Rectal smooth muscle tissue (tissue), 1 donor: ENCODE data around the gene NIM1K.

Source experiments
- H3K27ac ChIP-seq: one replicate; pipeline ENCODE4 v1.7.0; 2013; ENCODE audit warnings: low read depth, low read length, inconsistent platforms
- H3K27me3 ChIP-seq: one replicate; pipeline ENCODE4 v1.7.0; 2013; ENCODE audit warnings: low read length; ENCODE audit not compliant: control insufficient read depth, insufficient read depth
- H3K36me3 ChIP-seq: one replicate; pipeline ENCODE4 v1.7.0; 2013; ENCODE audit warnings: low read length; ENCODE audit not compliant: control insufficient read depth, insufficient read depth
- H3K4me1 ChIP-seq: one replicate; pipeline ENCODE4 v1.7.0; 2013; ENCODE audit warnings: low read length; ENCODE audit not compliant: control insufficient read depth, insufficient read depth
- H3K4me3 ChIP-seq: one replicate; pipeline ENCODE4 v1.7.0; 2013; ENCODE audit warnings: low read length
- H3K9ac ChIP-seq: one replicate; pipeline ENCODE4 v1.7.0; 2013; ENCODE audit warnings: low read length

Gene NIM1K

DNA sequence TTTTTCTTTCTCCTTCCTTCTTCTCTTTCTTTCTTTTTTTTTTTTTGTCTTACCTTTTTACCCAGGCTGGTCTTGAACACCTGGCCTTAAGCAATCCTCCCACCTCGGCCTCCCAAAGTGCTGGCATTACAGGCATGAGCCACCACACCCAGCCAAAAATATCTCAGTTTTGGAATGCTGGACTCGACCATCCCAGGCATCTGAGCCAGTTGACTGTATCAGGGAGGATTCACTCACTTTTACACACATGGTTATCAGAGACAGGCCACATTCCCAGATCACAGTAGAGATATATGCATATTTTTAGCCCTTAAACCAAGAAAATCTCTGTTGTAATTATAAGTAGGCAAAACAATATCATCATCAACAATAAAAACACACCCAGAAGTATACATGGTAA is 21.9 kb downstream of the NIM1K start:
- no peaks in the 10 kb centered on the region for H3K27me3 ChIP-seq
- no peak overlapping the region for H3K9ac ChIP-seq
- H3K4me1 ChIP-seq = no peaks in the 10 kb centered on the region
- no peak overlapping the region for H3K27ac ChIP-seq
- H3K36me3 ChIP-seq = no peaks in the 10 kb centered on the region
- no peak overlapping the region for H3K4me3 ChIP-seq

DNA sequence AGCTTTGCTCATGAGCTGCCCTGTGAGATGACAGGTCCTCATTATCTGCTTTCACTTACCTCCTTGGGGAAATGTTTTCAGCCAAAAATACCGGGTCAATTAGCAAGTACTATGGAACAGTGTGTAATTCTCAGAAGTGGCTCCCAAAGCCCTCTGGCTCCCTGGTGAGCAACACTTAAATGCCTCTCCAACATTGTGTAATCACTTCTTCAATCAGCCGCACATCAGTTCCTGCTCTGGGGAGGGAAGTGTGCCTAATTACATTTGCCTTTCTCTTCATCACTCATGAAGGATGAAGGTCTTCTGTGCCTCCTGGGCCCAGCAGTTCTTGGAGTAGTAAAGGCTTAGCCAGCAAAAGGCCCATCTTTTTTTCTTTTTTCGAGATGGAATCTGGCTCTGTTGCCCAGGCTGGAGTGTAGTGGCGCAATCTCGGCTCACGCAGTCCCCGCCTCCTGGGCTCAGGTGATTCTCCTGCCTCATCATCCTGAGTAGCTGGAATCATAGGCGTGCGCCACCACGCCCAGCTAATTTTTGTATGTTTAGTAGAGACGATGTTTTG is 23.1 kb downstream of the NIM1K start:
- Histone ChIP-seq H3K4me1 (no peaks in the 10 kb centered on the region), H3K4me3 (no peak overlapping the region), H3K27ac (no peak overlapping the region), H3K27me3 (no peaks in the 10 kb centered on the region), H3K9ac (no peak overlapping the region), H3K36me3 (no peaks in the 10 kb centered on the region)

DNA sequence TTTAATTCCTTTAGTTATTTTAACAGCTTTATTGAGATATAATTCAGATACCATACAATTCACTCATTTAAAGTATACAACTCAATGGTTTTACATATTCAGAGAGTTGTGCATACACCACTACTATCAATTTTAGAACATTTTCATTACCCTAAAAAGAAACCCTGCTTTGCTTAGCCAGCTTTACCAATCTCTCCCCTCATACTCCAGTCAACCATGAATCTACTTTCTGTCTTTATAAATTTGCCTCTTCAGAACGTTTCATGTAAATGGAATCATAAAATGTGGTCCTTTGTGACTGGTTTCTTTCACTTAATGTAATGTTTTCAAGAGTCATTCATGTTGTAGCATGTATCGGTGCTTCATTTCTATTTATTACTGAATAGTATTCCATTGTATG is 24.9 kb downstream of the NIM1K start:
- Histone ChIP-seq H3K4me3 (no peak overlapping the region), H3K9ac (no peak overlapping the region), H3K4me1 (no peaks in the 10 kb centered on the region), H3K36me3 (no peaks in the 10 kb centered on the region), H3K27me3 (no peaks in the 10 kb centered on the region), H3K27ac (no peak overlapping the region)

DNA sequence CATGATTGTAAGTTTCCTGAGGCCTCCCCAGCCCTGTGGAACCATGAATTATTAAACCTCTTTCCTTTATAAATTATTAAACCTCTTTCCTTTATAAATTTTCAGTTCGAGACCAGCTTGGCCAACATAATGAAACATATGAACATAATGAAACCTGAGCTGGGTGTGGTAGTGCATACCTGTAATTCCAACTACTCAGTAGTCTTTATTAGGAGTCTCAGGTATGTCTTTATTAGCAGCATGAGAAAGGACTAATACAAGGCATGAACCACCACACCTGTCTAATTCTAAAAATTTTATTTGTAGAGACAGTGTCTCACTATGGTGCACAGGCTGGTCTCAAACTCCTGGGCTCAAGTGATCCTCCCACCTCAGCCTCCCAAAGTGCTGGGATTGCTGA is 27.1 kb downstream of the NIM1K start:
- Histone ChIP-seq H3K4me1 (no peaks in the 10 kb centered on the region), H3K4me3 (no peak overlapping the region), H3K27me3 (no peaks in the 10 kb centered on the region), H3K27ac (no peak overlapping the region), H3K9ac (no peak overlapping the region), H3K36me3 (no peaks in the 10 kb centered on the region)

DNA sequence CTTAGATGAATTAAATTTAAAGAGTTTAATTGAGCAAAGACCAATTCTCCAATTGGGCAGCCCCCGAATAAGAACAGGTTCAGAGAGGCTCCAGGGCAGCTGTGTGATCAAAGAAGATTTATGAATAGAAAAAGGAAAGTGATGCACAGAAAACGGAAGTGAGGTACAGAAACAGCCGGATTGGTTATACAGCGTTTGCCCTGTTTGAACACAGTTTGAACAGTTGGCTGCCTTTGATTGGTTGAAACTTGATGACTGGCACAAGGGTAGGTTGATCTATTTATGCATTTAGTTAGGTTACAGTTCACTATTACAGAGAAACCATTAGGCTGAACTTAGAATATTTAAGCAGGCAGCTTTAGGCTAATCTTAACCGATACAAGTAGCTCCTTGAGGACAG is 29.5 kb downstream of the NIM1K start:
- H3K27me3 ChIP-seq = no peaks in the 10 kb centered on the region
- no peak overlapping the region for H3K4me3 ChIP-seq
- no peak overlapping the region for H3K9ac ChIP-seq
- H3K4me1 ChIP-seq = no peaks in the 10 kb centered on the region
- H3K36me3 ChIP-seq = no peaks in the 10 kb centered on the region
- no peak overlapping the region for H3K27ac ChIP-seq

DNA sequence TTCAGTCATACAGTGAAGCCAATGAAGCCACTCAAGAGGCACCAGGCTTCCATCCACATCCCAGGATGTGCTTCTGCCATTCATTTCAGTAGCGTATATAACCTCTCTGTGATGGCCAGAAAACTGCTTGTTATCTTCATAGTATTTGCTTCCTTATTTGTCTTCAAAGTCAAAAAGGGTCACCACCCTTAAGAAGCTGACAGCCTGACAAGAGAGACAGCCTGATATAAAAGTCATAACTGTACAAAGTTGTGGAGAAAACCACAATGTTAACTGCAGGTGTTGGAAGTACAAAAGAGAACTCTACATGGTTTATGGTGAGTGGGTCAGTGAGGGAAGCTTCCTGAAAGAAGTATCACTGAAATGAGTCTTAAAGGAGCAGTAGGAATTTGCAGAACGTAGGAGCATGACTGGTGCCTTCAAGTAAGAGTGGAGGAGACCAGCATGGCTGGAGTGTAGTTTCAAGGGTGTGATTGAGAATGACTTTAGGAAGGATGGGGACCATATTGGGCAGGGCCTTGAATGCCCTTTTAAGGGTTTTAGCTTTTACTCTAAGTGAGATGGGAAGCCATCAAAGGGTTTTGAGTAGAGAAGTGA is 33.7 kb downstream of the NIM1K start:
- Histone ChIP-seq H3K4me1 (no peaks in the 10 kb centered on the region), H3K36me3 (no peaks in the 10 kb centered on the region), H3K27me3 (no peaks in the 10 kb centered on the region), H3K4me3 (no peak overlapping the region), H3K9ac (no peak overlapping the region), H3K27ac (no peak overlapping the region)

DNA sequence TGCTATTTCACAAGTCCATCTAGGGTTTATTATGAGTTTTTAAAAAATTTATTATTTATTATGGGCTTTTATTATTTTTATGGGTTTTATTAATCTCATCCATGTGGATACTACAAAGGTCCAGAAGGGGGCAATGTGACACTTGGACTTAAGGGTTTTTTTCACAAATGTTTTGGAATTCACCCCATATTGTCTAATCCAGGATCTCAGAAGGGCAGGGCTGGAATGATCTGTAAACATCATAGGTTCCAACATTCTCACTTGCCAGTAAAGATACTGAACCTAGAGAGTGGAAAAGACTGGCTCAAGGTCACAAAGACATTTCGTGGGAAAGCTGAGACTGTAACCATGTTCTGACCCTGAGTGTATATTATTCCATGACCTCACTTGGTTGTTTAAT is 35.6 kb downstream of the NIM1K start:
- no peaks in the 10 kb centered on the region for H3K4me1 ChIP-seq
- H3K36me3 ChIP-seq = no peaks in the 10 kb centered on the region
- H3K27me3 ChIP-seq = no peaks in the 10 kb centered on the region
- no peak overlapping the region for H3K4me3 ChIP-seq
- H3K27ac ChIP-seq = no peak overlapping the region
- H3K9ac ChIP-seq = no peak overlapping the region

DNA sequence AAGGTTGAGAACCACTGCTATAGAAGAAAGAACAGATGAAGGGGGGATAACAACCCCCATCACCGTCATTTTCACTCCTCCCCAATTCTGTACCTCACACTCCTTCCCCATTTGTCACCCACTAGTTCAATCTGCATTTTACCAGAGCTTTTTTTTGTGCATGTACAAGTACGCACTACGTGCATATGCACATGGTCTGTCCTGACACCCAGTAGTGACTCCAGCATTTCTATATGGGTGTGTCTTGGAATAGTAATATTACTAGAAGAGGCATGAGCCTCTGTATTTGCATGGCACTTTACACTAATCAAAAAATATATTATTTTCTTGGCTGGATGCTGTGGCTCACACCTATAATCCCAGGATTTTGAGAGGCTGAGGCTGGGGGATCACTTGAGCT is 38.7 kb downstream of the NIM1K start:
- no peaks in the 10 kb centered on the region for H3K27me3 ChIP-seq
- no peaks in the 10 kb centered on the region for H3K36me3 ChIP-seq
- H3K4me3 ChIP-seq = no peak overlapping the region
- H3K4me1 ChIP-seq = no peaks in the 10 kb centered on the region
- H3K9ac ChIP-seq = no peak overlapping the region
- H3K27ac ChIP-seq = no peak overlapping the region

DNA sequence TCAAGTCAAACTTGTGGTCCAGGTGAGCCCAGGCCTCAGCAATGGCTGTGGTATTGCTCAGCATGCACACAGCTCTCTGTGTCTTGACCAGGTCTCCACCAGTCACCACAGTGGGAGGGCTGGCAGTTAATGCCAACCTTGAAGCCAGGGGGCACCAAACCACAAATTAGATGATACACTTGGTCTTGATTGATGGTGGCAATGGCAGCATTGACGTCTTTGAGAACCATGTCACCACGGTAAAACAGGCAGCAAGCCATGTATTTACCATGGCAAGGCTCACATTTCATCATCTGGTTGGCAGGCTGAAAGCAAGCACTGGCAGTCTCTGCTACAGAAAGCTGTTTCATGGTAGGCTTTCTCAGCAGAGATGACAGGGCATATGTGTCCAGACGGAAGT is 40.0 kb downstream of the NIM1K start:
- Histone ChIP-seq H3K4me3 (no peak overlapping the region), H3K9ac (no peak overlapping the region), H3K27me3 (no peaks in the 10 kb centered on the region)

DNA sequence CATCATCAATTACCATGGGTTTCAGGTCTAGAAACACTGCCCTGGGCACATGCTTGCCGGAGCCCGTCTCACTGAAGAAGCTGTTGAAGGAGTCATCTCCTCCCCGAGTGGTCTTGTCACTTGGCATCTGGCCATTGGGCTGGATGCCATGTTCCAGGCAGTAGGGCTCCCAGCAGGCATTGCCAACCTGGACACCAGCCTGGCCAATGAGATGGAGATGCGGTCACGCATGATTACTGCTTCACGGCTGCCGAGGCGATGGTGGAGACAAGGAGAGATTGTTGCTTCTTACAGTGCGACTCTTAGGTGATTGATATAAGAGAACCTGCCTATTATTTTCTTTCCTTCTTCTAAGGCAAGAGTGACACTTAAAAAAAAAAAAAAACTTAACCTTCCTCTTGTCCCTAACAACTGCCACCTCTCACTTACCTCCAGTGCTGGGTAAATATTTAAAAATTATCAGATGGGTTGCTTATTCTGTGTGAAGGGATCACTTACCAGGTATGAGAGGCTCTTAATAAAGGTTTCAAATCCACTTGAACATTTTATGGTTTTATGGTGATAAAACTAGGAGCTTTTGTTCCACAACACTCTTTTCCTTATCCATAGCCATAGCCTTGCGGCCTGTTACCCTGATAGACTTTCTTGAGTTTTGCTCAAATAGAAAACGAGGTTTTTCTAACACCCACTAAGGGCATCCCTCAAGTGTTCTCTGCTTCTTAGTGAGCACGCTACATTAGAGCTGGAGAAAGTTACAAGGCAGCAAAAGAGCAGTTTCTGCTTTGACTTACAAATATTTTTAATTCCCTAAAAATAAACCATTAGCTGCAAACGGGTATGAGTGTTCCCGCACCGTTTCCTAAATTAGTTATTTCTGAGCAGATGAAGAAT is 41.2 kb downstream of the NIM1K start:
- no peak overlapping the region for H3K4me3 ChIP-seq
- no peaks in the 10 kb centered on the region for H3K4me1 ChIP-seq
- no peak overlapping the region for H3K27ac ChIP-seq
- H3K9ac ChIP-seq = no peak overlapping the region
- no peaks in the 10 kb centered on the region for H3K36me3 ChIP-seq
- H3K27me3 ChIP-seq = no peaks in the 10 kb centered on the region

More for the DNA sequence above, 40.0 kb downstream of the NIM1K start:
- Histone ChIP-seq H3K27ac (no peak overlapping the region), H3K36me3 (no peaks in the 10 kb centered on the region), H3K4me1 (no peaks in the 10 kb centered on the region)

DNA sequence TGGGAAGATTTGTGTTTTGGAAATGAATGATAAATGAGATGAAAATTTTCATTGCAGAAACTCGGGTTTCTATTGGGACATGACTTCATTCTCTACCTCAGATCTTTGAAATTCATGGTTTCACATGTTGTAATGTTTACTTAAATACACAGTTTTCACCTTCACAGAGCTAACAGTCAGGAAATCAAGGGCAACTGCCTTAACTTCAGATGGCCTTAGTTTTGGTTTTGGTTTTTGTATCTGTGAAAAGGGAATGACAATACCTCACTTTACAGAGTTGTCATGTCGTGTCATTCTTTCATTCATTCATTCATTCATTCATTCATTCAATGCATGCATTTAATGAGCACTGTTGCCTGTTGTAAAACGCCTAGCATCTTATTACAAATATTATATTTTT is 41.9 kb downstream of the NIM1K start:
- Histone ChIP-seq H3K4me3 (no peak overlapping the region), H3K9ac (no peak overlapping the region), H3K27ac (no peak overlapping the region), H3K27me3 (no peaks in the 10 kb centered on the region), H3K36me3 (no peaks in the 10 kb centered on the region), H3K4me1 (no peaks in the 10 kb centered on the region)

DNA sequence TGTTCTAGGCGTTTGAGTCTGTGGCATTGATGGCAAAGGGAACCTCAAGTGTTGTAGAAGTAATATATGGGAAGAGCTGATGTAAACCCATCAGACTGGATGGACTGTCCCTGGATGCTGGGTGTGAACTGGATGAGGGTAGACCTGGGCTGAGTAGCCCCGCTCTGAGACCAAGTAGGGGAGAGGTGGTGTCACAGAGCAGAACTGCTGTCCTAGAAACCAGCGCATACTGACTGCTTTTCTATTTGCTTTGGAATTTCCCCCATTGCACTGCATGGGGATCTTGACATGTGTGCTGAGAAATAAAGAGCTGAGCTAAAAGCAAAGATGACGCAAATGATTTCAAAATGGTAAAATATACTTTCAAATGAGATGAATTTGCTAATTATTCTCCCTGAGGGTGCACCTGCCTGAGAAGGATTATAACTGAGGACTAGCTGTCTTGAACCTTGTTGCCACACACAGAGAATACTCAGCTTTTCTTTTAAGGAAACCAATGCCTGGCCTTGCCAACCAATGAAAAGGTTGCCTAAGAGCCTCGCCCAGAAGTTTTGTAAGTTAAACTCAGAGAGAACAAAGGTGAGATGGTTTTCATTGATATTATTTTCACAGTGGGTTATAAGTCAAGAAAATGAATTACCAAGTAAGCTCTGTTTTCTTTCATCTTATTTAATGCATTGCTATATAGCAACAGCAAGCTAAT is 44.8 kb downstream of the NIM1K start:
- no peak overlapping the region for H3K27ac ChIP-seq
- no peaks in the 10 kb centered on the region for H3K36me3 ChIP-seq
- H3K4me1 ChIP-seq = no peaks in the 10 kb centered on the region
- no peak overlapping the region for H3K4me3 ChIP-seq
- no peaks in the 10 kb centered on the region for H3K27me3 ChIP-seq
- no peak overlapping the region for H3K9ac ChIP-seq
